OCI-LY1 (cell line): ENCODE data around the gene ADAMTSL3.

ENCODE experiments used
- CTCF ChIP-seq: fragments of 200-600 bp; sonication (generic), shearing (Covaris generic); IDR thresholded peaks from 2 replicates; pipeline ENCODE4 v1.5.1; 2017; ENCODE audit warnings: mild to moderate bottlenecking, antibody characterized with exemption, low read length, moderate library complexity, mixed read lengths
- EZH2 ChIP-seq: fragments of 200-600 bp; sonication (generic), shearing (Covaris generic); IDR thresholded peaks from 2 replicates; pipeline ENCODE4 v1.8.0; 2017; ENCODE audit warnings: borderline replicate concordance, mixed run types, mild to moderate bottlenecking, antibody characterized with exemption, low read length, moderate library complexity, mixed read lengths

GRCh38 chr15:84050076-84050475 is 396.2 kb downstream of the ADAMTSL3 start:
- TF ChIP-seq CTCF (no peak), EZH2 (no peak)
